NCI-H69 (cell line): Measurements from ENCODE around the gene PHF11.
"Not testable (repeated sequence)": the region's sequence is repeated elsewhere in the genome, so short reads cannot be mapped to it uniquely, and the experiment has no call there.

Experiments used
- DNase-seq: peaks from one replicate; lab custom pipeline; 2025; lab: John Stamatoyannopoulos, UW

PHF11 gene

GRCh38 chr13:49495783-49496762, at the start of gene PHF11:
Gene PHF11 (plus strand): TSS chr13:49495953. CDS start chr13:49496002, 49 bp downstream.
- peak; percentile 54 for DNase-seq

DNA sequence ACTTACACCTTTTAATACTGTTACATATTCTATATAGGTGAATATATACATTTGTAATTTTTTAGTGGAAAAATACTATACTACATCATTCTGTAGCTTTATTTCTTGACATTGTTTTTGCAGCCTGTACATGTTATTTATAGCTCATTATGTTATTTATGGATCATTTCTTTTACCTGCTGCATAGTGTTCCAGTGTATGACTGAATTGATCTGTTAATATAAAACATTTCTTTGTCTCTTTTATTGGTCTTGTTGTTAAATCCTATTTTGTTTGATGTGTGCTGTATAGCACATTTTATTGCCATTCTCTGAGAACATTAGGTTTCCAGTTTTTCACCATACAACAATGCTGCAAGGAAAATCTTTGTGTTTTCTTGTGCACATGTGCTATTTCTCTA, 49.3 kb upstream of the PHF11 start:
- no peak for DNase-seq

GRCh38 chr13:49448753-49449152, 47.0 kb upstream of the PHF11 start:
- DNase-seq: no peak

- no peak for DNase-seq
Observed at GRCh38 chr13:49450105-49450819, 45.5 kb upstream of the PHF11 start.

DNA sequence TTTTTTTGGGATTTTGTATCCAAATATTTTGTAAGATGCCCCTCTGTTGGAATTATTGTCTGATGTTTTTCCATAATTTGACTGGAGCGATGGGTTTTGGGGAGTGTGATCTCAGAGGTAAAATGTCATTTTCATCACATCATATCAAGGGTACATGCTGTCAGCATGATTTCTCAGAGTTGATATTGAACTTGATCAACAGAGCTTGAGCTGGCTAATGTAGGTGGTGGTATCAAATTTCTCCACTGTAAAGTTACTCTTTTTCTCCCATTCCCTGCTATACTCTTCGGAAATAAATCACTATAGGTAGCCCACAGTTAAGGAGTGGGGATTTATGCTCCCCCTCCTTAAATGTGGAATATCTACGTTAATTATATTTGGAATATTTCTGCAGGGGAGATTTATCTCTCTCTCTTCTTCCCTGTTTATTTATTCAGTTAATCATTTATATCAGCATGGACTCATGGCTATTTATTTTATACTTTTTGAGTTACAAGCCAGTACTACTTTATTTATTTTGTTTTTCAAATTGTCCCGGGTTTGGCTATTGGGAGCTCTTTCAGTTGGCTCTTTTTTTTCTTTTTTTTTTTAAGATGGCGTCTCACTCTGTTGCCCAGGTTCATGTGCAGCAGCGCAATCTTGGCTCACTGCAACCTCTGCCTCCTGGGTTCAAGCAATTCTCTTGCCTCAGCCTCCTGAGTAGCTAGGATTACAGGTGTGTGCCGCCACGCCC, 42.9 kb upstream of the PHF11 start:
- no peak for DNase-seq

DNA sequence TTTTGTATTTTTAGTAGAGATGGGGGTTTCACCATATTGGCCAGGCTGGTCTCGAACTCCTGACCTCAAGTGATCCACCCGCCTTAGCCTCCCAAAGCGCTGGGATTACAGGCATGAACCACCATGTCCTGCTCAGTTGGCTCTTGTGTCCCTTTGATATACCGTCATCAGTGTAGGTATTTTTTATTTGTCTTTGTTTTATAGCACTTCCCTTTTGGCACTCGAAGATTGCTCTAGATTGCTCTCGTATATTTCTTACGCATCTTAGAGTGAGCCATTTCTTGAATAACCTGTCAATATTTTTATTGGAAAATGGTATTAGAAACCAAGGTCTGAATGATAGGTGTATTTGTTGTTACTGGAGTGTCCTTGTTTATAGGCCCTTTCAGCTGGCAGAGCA, 42.3 kb upstream of the PHF11 start:
- no peak for DNase-seq

GRCh38 chr13:49454388-49455006, 41.3 kb upstream of the PHF11 start:
- DNase-seq: no peak

DNA sequence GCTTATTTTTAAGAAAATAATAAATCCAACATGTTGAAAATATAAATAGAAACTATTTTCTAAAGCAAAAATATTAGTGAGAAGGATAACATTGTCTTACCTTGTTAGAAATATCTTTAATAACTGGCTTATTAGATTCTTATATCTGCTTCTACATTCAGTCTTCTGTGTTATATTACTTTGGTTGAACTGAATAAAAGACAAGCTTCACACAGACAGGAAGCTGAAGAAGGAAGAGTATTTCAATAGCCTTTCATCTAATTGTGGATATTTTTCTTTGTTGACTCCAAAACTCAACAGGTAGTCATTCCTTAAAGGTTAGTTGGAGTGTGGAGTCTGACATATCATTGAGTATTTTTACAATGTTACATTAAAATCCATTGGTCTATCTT, 40.8 kb upstream of the PHF11 start:
- no peak for DNase-seq

GRCh38 chr13:49456156-49456555, 39.6 kb upstream of the PHF11 start:
- no peak for DNase-seq

GRCh38 chr13:49457221-49457620, 38.5 kb upstream of the PHF11 start:
- DNase-seq: no peak

DNA sequence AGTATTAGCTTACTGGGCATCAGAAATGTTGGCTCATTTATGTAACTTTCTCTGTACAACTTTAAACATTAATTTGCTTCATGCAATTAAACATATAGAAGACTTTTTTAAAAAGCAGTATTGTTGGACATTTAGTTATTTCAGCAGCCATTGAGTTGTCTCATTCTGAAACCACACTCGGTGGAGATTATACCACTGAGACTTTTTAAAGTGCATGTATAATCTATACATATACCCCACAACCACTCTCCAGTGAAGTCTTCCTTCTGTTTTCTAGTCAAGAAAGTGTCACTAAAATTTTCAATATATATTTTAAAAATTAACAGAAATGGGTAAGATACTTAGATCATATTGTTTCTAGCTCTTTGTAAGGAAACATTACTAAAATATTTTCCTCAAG, 36.2 kb upstream of the PHF11 start:
- DNase-seq: no peak

DNA sequence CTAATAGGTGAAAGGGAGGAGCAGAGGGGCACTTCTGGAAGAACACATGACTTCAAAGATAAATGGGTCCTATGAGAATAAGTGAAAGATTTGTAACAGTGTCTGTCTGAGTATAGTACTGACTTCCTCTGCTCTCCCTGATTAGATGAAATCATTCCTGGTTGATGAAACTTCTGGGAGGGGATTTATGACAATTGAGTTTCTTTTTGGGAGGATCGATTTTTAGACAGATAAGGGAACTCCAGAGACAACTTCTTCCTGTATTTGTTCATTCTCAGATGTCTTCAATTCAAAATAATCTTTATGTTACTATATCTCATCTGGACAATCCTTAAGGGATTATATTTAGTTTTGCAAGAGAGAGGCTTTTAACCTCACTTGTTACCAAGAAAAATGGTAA, 31.7 kb upstream of the PHF11 start:
- no peak for DNase-seq

GRCh38 chr13:49464621-49465325, 31.0 kb upstream of the PHF11 start:
- peak; percentile 12 for DNase-seq

GRCh38 chr13:49466292-49466838, 29.4 kb upstream of the PHF11 start:
- no peak for DNase-seq

- no peak for DNase-seq
Observed at GRCh38 chr13:49472186-49472585, 23.6 kb upstream of the PHF11 start.

- no peak for DNase-seq
Observed at GRCh38 chr13:49476529-49476928, 19.2 kb upstream of the PHF11 start.

DNA sequence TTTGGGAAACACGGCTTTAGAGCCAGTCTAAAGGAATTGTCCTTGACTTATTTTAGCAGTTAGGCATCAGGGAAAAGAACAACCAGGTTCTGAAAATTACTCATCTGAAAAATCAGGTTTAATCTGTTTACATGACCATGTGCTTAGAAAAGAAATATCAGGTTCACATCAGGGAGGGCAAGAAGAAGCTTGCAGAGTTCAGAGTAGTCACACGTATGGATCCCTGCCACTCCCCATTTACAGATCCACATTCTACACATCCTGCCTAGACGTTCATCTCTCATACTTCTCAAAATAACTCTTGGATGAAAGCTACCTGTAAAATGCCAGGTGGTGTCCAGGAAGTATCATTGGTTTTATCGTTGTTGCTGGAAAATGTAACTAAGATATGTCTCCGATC, 14.0 kb upstream of the PHF11 start:
- DNase-seq: no peak

DNA sequence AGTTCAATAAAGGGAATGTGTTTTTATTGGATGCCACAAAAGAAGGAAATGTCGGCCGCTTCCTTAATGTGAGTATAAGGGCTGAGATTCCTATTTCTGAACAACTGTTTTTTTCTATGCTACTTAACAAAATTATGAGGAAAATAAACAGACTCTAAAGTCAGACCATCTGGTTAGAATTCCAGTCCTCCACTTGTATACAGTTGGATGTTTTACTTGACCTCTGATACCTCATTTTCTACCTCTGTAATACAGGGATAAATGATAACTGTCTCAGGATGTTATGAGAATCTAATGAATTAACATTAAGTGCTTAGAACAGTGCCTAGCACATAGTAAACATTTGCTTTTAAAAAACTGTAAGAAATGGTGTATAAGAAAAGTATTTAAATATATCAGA, 7.2 kb upstream of the PHF11 start:
- no peak for DNase-seq

- DNase-seq: no peak
Observed at GRCh38 chr13:49494645-49495044, 1.1 kb upstream of the PHF11 start.

GRCh38 chr13:49496837-49497236, 1.1 kb downstream of the PHF11 start:
- DNase-seq: not testable (repeated sequence)

DNA sequence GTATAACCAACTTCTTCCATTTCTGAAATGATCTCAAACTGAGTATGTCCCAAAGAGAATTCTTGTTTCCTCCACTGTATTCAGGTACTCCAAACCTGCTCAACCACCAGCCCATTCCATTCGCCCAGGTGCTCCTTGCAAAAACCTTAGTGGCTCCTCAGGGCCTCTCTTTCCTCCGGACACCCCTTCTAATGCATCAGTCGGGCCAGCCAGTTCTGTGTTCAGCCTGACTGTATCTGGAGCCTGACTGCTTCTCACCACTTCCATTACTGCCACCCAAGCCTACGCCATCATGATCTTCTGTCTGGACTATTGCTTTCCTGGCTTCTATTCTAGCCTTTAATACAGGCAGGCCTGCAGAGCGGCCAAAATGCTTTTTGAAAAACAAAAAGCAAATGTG, 1.5 kb downstream of the PHF11 start:
- no peak for DNase-seq
